ENCODE measurements around the gene SLC35F6. TPM values are rescaled to one million over a fixed set of nuclear protein-coding genes. Genes with fewer than 3 reads are reported as not detected.

The SLC35F6 gene
- polyA plus RNA-seq, 1 experiment, result 31.4 TPM

DNA sequence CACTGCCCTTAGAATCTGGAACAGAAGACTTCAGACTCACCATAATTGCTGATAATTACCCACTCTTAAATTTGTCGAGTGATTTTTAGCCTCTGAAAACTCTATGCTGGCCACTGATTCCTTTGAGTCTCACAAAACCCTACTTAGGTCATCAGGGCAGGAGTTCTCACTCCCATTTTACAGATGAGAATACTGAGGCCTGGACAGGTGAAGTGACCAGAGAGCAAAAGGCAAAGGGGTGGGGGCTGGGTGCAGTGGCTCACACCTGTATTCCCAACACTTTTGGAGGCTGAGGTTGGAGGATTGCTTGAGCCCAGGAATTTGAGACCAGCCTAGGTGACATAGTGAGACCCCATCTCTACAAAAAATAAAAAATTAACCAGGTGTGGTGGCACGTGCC lies 34.8 kb upstream of the SLC35F6 start:
- ChIA-PET POLR2A (no interaction called here), CTCF (interaction anchor here (0.9 kb wide), 1 partner anchor 124 kb away, joined by 3 read pairs; no protein-coding TSS in a partner anchor)
- TF ChIP-seq, protein P1, sequence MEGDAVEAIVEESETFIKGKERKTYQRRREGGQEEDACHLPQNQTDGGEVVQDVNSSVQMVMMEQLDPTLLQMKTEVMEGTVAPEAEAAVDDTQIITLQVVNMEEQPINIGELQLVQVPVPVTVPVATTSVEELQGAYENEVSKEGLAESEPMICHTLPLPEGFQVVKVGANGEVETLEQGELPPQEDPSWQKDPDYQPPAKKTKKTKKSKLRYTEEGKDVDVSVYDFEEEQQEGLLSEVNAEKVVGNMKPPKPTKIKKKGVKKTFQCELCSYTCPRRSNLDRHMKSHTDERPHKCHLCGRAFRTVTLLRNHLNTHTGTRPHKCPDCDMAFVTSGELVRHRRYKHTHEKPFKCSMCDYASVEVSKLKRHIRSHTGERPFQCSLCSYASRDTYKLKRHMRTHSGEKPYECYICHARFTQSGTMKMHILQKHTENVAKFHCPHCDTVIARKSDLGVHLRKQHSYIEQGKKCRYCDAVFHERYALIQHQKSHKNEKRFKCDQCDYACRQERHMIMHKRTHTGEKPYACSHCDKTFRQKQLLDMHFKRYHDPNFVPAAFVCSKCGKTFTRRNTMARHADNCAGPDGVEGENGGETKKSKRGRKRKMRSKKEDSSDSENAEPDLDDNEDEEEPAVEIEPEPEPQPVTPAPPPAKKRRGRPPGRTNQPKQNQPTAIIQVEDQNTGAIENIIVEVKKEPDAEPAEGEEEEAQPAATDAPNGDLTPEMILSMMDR (IDR thresholded peaks at IDR 0.05; ENCODE audit: low read depth, low read length), result no peak
- Histone ChIP-seq H3K9me3 (ENCODE audit: control insufficient read depth, insufficient read depth, low read length) (peaks cover 4% of the 10 kb centered on the region; the same call in 1 of the 2 replicates), H3K4me3 (ENCODE audit: low read depth, low read length) (no peak overlapping the region), H3K27me3 (ENCODE audit: control insufficient read depth, insufficient read depth, low read length) (peaks cover 17% of the 10 kb centered on the region), H3K27ac (ENCODE audit: low read depth, low read length) (no peak overlapping the region)
- no peak for DNase-seq (ENCODE audit: low read depth, low spot score)

DNA sequence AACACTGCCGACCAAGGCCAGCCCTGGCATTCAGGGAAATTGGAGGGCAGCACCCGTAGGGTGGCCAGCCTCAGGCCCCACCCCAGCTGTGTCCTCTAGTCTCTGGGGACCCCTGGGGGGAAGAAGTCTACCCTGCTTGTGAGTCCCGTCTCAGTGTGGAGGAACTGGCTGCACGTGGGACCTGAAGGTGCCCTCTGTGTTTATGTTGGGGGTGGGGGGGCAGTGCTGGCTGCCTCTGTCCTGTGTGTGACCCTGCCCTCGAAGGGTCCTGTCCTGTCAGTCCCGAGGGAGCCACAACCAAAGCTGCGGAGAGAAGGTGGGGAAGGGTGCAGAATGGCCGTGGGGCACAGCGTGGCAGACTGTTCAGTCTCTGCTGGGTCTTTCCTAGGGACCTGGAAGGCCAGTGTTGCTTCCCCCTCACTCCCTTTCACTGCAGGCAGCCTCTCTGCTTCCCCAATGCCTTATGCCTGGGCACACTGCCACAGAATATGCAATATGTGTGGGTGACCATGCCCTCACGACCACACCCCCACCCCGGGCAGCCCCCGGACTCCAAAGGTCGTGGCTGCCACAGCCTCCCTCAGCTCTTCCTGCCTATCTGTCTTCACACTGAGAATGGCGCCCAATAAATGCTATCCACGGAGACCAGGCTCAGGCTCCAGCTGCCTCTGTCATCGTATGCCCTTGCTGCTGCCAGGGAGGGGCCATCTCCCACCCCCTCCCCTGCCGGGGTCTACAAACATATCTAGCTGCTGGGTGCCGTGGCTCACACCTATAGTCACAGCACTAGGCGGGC lies 33.3 kb upstream of the SLC35F6 start:
- CTCF ChIA-PET, result interaction anchor here (1.4 kb wide), 1 partner anchor 13 kb away, joined by 3 read pairs; no protein-coding TSS in a partner anchor
- POLR2A ChIA-PET, result no interaction called here

DNA sequence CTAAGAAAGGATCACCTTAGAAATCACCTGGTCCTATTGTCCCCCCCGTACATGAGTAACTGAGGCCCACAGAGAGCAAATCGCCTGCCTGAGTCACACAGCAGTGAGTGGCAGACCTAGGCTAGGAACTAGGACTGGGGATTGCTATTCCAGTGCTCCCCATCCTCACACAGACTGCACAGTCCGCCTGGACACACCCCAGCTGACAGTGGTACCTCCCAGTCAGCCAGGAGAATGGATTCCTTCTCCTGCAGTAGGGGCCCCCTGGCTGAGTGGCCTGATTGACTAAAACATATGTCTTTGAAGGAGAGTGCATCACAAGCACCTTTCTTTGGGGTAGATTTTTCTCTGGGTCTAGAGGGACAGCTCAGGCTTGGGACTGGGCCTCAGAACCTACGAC lies 32.4 kb upstream of the SLC35F6 start:
- TF ChIP-seq, protein P1 (IDR thresholded peaks at IDR 0.05; ENCODE audit: low read depth, low read length), result no peak
- peaks cover 4% of the 10 kb centered on the region; the same call in 1 of the 2 replicates for H3K9me3 ChIP-seq (ENCODE audit: control insufficient read depth, insufficient read depth, low read length)
- ChIA-PET POLR2A (no interaction called here), CTCF (interaction anchor here (1.3 to 1.4 kb wide), 2 partner anchors 13 to 126 kb away, joined by 3 to 5 read pairs; no protein-coding TSS in a partner anchor)
- H3K27ac ChIP-seq (ENCODE audit: low read depth, low read length), result no peak overlapping the region
- H3K27me3 ChIP-seq (ENCODE audit: control insufficient read depth, insufficient read depth, low read length), result peaks cover 17% of the 10 kb centered on the region
- no peak for DNase-seq (ENCODE audit: low read depth, low spot score)
- H3K4me3 ChIP-seq (ENCODE audit: low read depth, low read length), result no peak overlapping the region

More for the DNA sequence above, 33.3 kb upstream of the SLC35F6 start:
- H3K27me3 ChIP-seq (ENCODE audit: control insufficient read depth, insufficient read depth, low read length), result peaks cover 17% of the 10 kb centered on the region
- H3K27ac ChIP-seq (ENCODE audit: low read depth, low read length), result no peak overlapping the region
- TF ChIP-seq, protein P1 (IDR thresholded peaks at IDR 0.05; ENCODE audit: low read depth, low read length), result no peak
- no peak overlapping the region for H3K4me3 ChIP-seq (ENCODE audit: low read depth, low read length)
- H3K9me3 ChIP-seq (ENCODE audit: control insufficient read depth, insufficient read depth, low read length), result peaks cover 4% of the 10 kb centered on the region; the same call in 1 of the 2 replicates
- no peak for DNase-seq (ENCODE audit: low read depth, low spot score)

DNA sequence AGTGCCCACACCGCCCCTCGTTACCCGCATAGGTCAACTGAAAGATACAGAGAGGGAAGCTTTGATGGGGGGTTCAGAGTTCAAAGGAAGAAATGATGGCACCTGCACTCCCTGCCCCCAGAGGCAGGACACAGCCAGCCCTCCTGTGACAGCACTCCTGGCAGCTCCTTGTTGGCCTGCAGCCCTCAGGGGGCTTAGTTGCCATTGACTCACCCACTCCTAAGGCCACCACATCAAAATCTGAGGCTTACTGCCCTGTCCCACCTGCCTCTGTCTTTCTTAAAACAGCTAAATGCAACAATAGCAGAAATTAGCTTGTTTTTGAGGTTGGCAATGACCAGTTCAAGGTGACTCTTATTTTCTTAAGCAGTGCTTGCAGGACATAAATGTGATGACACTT lies 31.6 kb upstream of the SLC35F6 start:
- ChIA-PET CTCF (interaction anchor here (1.3 to 1.4 kb wide), 2 partner anchors 12 to 127 kb away, joined by 3 to 5 read pairs; no protein-coding TSS in a partner anchor), POLR2A (no interaction called here)
- Histone ChIP-seq H3K27ac (ENCODE audit: low read depth, low read length) (no peak overlapping the region), H3K9me3 (ENCODE audit: control insufficient read depth, insufficient read depth, low read length) (peaks cover 4% of the 10 kb centered on the region; the same call in 1 of the 2 replicates), H3K4me3 (ENCODE audit: low read depth, low read length) (no peak overlapping the region), H3K27me3 (ENCODE audit: control insufficient read depth, insufficient read depth, low read length) (peaks cover 17% of the 10 kb centered on the region)
- TF ChIP-seq, protein P1 (IDR thresholded peaks at IDR 0.05; ENCODE audit: low read depth, low read length), result no peak
- DNase-seq (ENCODE audit: low read depth, low spot score), result no peak

DNA sequence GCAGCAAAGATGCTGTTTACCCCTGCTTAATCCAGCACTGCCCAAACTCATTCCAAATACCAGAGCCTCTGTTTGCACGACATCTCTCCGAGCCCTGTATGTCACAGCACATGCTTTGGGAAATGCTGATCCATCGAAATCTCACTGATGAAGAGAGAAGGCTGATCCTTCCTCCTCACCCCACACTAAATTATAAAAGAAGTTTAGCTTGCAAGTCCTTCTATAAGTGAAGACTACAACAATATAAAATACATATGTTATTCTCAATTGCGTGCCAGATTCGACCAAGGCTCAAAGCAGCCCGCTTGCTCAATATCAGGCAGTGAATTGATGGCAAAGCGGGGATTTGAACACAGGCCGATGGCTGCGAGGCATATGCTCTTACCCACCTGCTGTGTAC lies 30.7 kb upstream of the SLC35F6 start:
- Histone ChIP-seq H3K4me3 (ENCODE audit: low read depth, low read length) (no peak overlapping the region), H3K27me3 (ENCODE audit: control insufficient read depth, insufficient read depth, low read length) (peaks cover 17% of the 10 kb centered on the region), H3K27ac (ENCODE audit: low read depth, low read length) (no peak overlapping the region), H3K9me3 (ENCODE audit: control insufficient read depth, insufficient read depth, low read length) (no peaks in the 10 kb centered on the region)
- POLR2A ChIA-PET, result interaction anchor here (0.6 kb wide), 1 partner anchor 8 kb away, joined by 3 read pairs; no protein-coding TSS in a partner anchor
- CTCF ChIA-PET, result no interaction called here
- no peak for DNase-seq (ENCODE audit: low read depth, low spot score)
- TF ChIP-seq, protein P1 (IDR thresholded peaks at IDR 0.05; ENCODE audit: low read depth, low read length), result no peak

All from AG04450 (cell line).